ENCODE results near the gene FOXP1. TPM values are rescaled to one million over a fixed set of nuclear protein-coding genes. Genes with fewer than 3 reads are reported as not detected.

FOXP1 gene
- total RNA-seq, 1 donor from 2014 or later = 27.3 TPM

DNA sequence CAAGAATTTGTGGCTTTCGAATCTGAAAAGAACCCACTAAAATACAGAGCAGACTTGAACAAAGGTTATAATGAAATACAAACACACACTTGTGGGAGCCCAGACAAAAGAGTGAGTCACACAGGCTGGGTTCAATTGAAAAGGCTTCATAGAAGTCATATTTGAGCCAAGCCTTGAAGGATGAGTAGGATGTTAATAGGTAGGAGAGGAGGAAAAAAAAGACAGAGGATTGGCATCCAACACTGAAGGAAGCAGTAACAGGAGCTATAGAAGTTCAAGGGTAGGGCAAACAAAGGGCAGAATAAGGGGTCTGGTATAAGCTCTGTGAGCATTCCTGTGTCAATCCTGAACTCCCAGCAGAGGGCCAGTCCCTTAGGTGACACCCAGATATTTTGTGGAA is 325.4 kb downstream of the FOXP1 start:
- H3K27ac ChIP-seq = no peak overlapping the region
- Mint-ChIP-seq H3K27me3 (ENCODE audit: insufficient read depth, low read depth) (no peaks in the 10 kb centered on the region), H3K4me3 (no peak overlapping the region), H3K4me1 (peaks cover 9% of the 10 kb centered on the region), H3K27ac (no peak overlapping the region), H3K36me3 (no peaks in the 10 kb centered on the region), H3K9me3 (no peaks in the 10 kb centered on the region)
- no peak overlapping the region for H3K9ac ChIP-seq
- H3K4me1 ChIP-seq = no peaks in the 10 kb centered on the region
- H3K36me3 ChIP-seq = no peaks in the 10 kb centered on the region
- DNase-seq (ENCODE audit: low spot score) = no peak
- no peak overlapping the region for H2AFZ ChIP-seq (replicated peaks)
- no peaks in the 10 kb centered on the region for H3K9me3 ChIP-seq (ENCODE audit: low read depth)
- H3K79me2 ChIP-seq (ENCODE audit: low read depth) = peaks cover 12% of the 10 kb centered on the region
- TF ChIP-seq EZH2phosphoT487 (IDR thresholded peaks at IDR 0.05) = no peak
- TF ChIP-seq, protein P1, sequence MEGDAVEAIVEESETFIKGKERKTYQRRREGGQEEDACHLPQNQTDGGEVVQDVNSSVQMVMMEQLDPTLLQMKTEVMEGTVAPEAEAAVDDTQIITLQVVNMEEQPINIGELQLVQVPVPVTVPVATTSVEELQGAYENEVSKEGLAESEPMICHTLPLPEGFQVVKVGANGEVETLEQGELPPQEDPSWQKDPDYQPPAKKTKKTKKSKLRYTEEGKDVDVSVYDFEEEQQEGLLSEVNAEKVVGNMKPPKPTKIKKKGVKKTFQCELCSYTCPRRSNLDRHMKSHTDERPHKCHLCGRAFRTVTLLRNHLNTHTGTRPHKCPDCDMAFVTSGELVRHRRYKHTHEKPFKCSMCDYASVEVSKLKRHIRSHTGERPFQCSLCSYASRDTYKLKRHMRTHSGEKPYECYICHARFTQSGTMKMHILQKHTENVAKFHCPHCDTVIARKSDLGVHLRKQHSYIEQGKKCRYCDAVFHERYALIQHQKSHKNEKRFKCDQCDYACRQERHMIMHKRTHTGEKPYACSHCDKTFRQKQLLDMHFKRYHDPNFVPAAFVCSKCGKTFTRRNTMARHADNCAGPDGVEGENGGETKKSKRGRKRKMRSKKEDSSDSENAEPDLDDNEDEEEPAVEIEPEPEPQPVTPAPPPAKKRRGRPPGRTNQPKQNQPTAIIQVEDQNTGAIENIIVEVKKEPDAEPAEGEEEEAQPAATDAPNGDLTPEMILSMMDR (IDR thresholded peaks at IDR 0.05) = no peak
- TF ChIP-seq EZH2 (IDR thresholded peaks at IDR 0.05) = no peak
- peaks cover 10% of the 10 kb centered on the region for H4K20me1 ChIP-seq (ENCODE audit: low read depth)
- peaks cover 7% of the 10 kb centered on the region for H3F3A ChIP-seq (ENCODE audit: low read depth)
- no peak overlapping the region for H3K4me3 ChIP-seq
- H3K27me3 ChIP-seq = no peaks in the 10 kb centered on the region
- no peak overlapping the region for H3K4me2 ChIP-seq

DNA sequence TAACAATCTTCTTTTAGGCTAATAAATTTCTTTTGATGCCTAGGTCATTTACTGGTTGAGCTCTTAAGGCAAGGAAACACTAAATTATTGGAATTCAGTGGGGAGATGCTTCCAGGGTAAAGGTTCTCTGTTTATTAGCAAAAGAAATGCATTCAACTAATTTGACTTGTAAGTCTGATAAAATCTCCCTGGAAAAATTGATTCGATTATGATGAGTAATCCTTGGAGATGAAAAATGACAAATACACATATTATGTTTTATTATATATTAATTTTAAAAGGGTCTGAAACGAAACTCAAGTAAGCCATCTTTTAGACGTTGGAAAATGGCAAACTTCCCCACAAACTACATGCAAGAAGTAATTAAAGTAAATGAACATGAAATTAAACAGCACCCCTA is 328.0 kb downstream of the FOXP1 start:
- H3K27ac Mint-ChIP-seq = no peak overlapping the region
- peaks cover 9% of the 10 kb centered on the region for H3K4me1 Mint-ChIP-seq
- no peak for DNase-seq (ENCODE audit: low spot score)
- H3K36me3 Mint-ChIP-seq = no peaks in the 10 kb centered on the region
- Histone ChIP-seq H3K27me3 (no peaks in the 10 kb centered on the region), H4K20me1 (ENCODE audit: low read depth) (peaks cover 10% of the 10 kb centered on the region), H3K27ac (no peak overlapping the region), H3K4me3 (no peak overlapping the region), H3K9ac (no peak overlapping the region), H3K79me2 (ENCODE audit: low read depth) (peaks cover 4% of the 10 kb centered on the region), H3K4me1 (no peaks in the 10 kb centered on the region), H3K36me3 (no peaks in the 10 kb centered on the region), H2AFZ (replicated peaks) (no peak overlapping the region), H3F3A (ENCODE audit: low read depth) (peaks cover 7% of the 10 kb centered on the region), H3K9me3 (ENCODE audit: low read depth) (no peaks in the 10 kb centered on the region), H3K4me2 (no peak overlapping the region)
- H3K9me3 Mint-ChIP-seq = no peaks in the 10 kb centered on the region
- H3K27me3 Mint-ChIP-seq (ENCODE audit: insufficient read depth, low read depth) = no peaks in the 10 kb centered on the region
- TF ChIP-seq EZH2 (IDR thresholded peaks at IDR 0.05) (no peak), EZH2phosphoT487 (IDR thresholded peaks at IDR 0.05) (no peak)
- TF ChIP-seq, protein P1 (IDR thresholded peaks at IDR 0.05) = no peak
- H3K4me3 Mint-ChIP-seq = no peak overlapping the region

DNA sequence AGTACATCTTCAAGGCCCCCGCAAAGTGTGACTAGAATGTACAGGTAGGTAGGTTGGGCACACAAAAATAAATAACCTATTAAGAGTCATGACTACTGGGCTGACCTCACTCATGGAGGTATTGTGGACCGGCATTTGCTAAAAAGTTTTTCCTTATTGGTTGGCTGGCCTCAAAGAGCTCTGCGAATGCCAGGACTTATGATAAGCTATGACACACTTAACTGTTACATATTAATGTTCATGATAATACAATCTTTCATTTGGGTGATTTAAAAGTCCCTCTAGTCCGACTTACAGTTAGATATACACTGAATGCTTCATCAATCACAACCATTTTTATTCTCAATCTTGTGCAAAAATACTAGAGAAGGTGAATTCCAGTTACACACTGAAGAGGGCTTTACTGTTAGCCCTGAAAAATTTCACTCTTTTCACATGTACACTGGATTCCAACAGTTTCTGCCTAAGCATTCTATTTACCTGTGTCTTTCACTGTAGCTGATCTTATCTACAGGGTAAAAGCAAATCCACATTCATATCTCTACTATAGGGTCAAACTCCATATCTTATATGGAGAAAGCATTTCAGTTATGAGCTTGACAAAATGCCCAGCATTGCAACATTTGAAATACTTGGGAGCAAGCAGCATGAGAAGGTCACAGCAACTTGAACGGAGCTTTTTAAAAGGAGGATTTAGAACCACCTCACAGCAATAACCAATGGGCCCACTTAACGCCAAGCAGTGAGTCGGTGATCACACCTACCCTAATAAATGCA is 329.1 kb downstream of the FOXP1 start:
- Histone ChIP-seq H3K9ac (no peak overlapping the region), H3K27ac (no peak overlapping the region), H3K36me3 (no peaks in the 10 kb centered on the region), H3K4me3 (no peak overlapping the region), H3K4me2 (no peak overlapping the region), H3K9me3 (ENCODE audit: low read depth) (no peaks in the 10 kb centered on the region), H3F3A (ENCODE audit: low read depth) (peaks cover 4% of the 10 kb centered on the region), H3K27me3 (no peaks in the 10 kb centered on the region), H4K20me1 (ENCODE audit: low read depth) (peaks cover 10% of the 10 kb centered on the region), H3K4me1 (peaks cover 2% of the 10 kb centered on the region), H3K79me2 (ENCODE audit: low read depth) (peaks cover 12% of the 10 kb centered on the region), H2AFZ (replicated peaks) (no peak overlapping the region)
- H3K4me1 Mint-ChIP-seq = peaks cover 9% of the 10 kb centered on the region
- TF ChIP-seq, protein P1 (IDR thresholded peaks at IDR 0.05) = no peak
- TF ChIP-seq EZH2 (IDR thresholded peaks at IDR 0.05) (no peak), EZH2phosphoT487 (IDR thresholded peaks at IDR 0.05) (no peak)
- H3K27ac Mint-ChIP-seq = no peak overlapping the region
- H3K4me3 Mint-ChIP-seq = no peak overlapping the region
- H3K9me3 Mint-ChIP-seq = no peaks in the 10 kb centered on the region
- H3K36me3 Mint-ChIP-seq = no peaks in the 10 kb centered on the region
- DNase-seq (ENCODE audit: low spot score) = no peak
- no peaks in the 10 kb centered on the region for H3K27me3 Mint-ChIP-seq (ENCODE audit: insufficient read depth, low read depth)

All from neural progenitor cell (in vitro differentiated cells).